Ureter (tissue), 1 donor: ENCODE results near the gene CCDC187. TPM values are rescaled to one million over a fixed set of nuclear protein-coding genes. Genes with fewer than 3 reads are reported as not detected.

Experiments used
- DNase-seq: peaks from one replicate; pipeline ENCODE4 v3.0.0-alpha.2; 2020; ENCODE audit warnings: low spot score
- total RNA-seq: library from RNA; stranded (reverse); gene quantifications from one replicate; pipeline ENCODE4 v1.2.4, GENCODE V29; 2023
- donor health status: DM: yes; HTN: yes; CAD: no.

Gene CCDC187
- total RNA-seq, 1 donor from 2014 or later = 9.0 TPM

- DNase-seq = no peak
Observed at GRCh38 chr9:136206602-136207275, 97.2 kb downstream of the CCDC187 start.

GRCh38 chr9:136205707-136205992 lies 98.2 kb downstream of the CCDC187 start:
- no peak for DNase-seq

GRCh38 chr9:136204838-136205706 lies 98.8 kb downstream of the CCDC187 start, which contains the start of gene LHX3:
LHX3 (minus strand) TSS chr9:136205128; CDS start chr9:136205012, 116 bp downstream.
- DNase-seq = no peak

- no peak for DNase-seq
Observed at GRCh38 chr9:136204145-136204805, 99.6 kb downstream of the CCDC187 start.

GRCh38 chr9:136203408-136204144 lies 100.3 kb downstream of the CCDC187 start:
- no peak for DNase-seq

GRCh38 chr9:136202454-136203407 lies 101.2 kb downstream of the CCDC187 start:
- DNase-seq = no peak

- DNase-seq = no peak
Observed at GRCh38 chr9:136201609-136202453, 102.1 kb downstream of the CCDC187 start.

- no peak for DNase-seq
Observed at GRCh38 chr9:136201174-136201573, 102.7 kb downstream of the CCDC187 start.

- DNase-seq = no peak
Observed at GRCh38 chr9:136200424-136200823, 103.5 kb downstream of the CCDC187 start.

Other genes starting within 250 kb of the CCDC187 start
- 36.0 TPM for gene NACC2, start 208.8 kb downstream of the CCDC187 start, total RNA-seq
- gene TMEM250, start 185.2 kb downstream of the CCDC187 start, total RNA-seq = 31.8 TPM
- not detected for gene LHX3, start 99.0 kb downstream of the CCDC187 start, total RNA-seq
- 12.8 TPM for gene QSOX2, start 58.3 kb downstream of the CCDC187 start, total RNA-seq
- 16.6 TPM for gene GPSM1, start 23.4 kb upstream of the CCDC187 start, total RNA-seq
- gene DNLZ, start 59.6 kb upstream of the CCDC187 start, total RNA-seq = 24.9 TPM
- gene CARD9, start 69.6 kb upstream of the CCDC187 start, total RNA-seq = 11.5 TPM
- gene SNAPC4, start 96.1 kb upstream of the CCDC187 start, total RNA-seq = 14.0 TPM
- gene ENTR1, start 106.5 kb upstream of the CCDC187 start, total RNA-seq = 50.1 TPM
- 51.2 TPM for gene PMPCA, start 106.6 kb upstream of the CCDC187 start, total RNA-seq
- 13.5 TPM for gene INPP5E, start 135.8 kb upstream of the CCDC187 start, total RNA-seq
- 102 TPM for gene SEC16A, start 178.9 kb upstream of the CCDC187 start, total RNA-seq
- gene NOTCH1, start 242.0 kb upstream of the CCDC187 start, total RNA-seq = 134 TPM